Gastrocnemius medialis (tissue), 4 donors: Measurements from ENCODE around the gene ZNF283.

Experiments used
- CTCF ChIP-seq, 5 experiments: fragments of 450-650 bp in 3 of 5; fragments of 200-600 bp in 2 of 5; sonication (generic) in 2 of 5; IDR thresholded peaks in 4 of 5; conservative IDR thresholded peaks in 1 of 5; 1 replicate in 4 of 5; 2 replicates in 1 of 5; pipeline ENCODE4 v1.5.1; 2016 to 2019; ENCODE audit warnings: antibody characterized with exemption in 5 of 5, mild to moderate bottlenecking in 3 of 5, moderate library complexity in 3 of 5
- POLR2A ChIP-seq, 2 donors: fragments of 450-650 bp; IDR thresholded peaks; one replicate each; pipeline ENCODE4 v1.6.1; 2017; ENCODE audit warnings: antibody characterized with exemption in 2 of 2, mild to moderate bottlenecking in 2 of 2, moderate library complexity in 2 of 2

GRCh38 chr19:43847884-43848283 lies 20.8 kb downstream of the ZNF283 start:
- TF ChIP-seq POLR2A (IDR thresholded peaks at IDR 0.05) (no peak), CTCF (IDR thresholded peaks at IDR 0.05 in 4 of 5, conservative IDR thresholded peaks at IDR 0.05 in 1 of 5) (no peak)
